ENCODE data around the gene SHLD2.
"Not testable (repeated sequence)": the region's sequence is repeated elsewhere in the genome, so short reads cannot be mapped to it uniquely, and the experiment has no call there.

SHLD2 gene

GRCh38 chr10:87222789-87223188 is 127.8 kb downstream of the SHLD2 start:
- not testable (repeated sequence) for DNase-seq

- DNase-seq, result not testable (repeated sequence)
Observed at GRCh38 chr10:87225148-87225547, 130.1 kb downstream of the SHLD2 start, which contains the start of gene NUTM2A. Gene NUTM2A (plus strand): TSS chr10:87225448. CDS start chr10:87225831, 383 bp downstream.

- DNase-seq, result not testable (repeated sequence)
Observed at GRCh38 chr10:87228247-87228646, 133.2 kb downstream of the SHLD2 start.

- DNase-seq, result not testable (repeated sequence)
Observed at GRCh38 chr10:87229211-87229610, 134.2 kb downstream of the SHLD2 start.

- DNase-seq, result not testable (repeated sequence)
Observed at GRCh38 chr10:87234854-87235253, 139.8 kb downstream of the SHLD2 start.

GRCh38 chr10:87237244-87237643 is 142.2 kb downstream of the SHLD2 start:
- not testable (repeated sequence) for DNase-seq

GRCh38 chr10:87239346-87239808 is 144.4 kb downstream of the SHLD2 start:
- DNase-seq, result not testable (repeated sequence)
